OCI-M1 (cell line): ENCODE data around the gene ACSL3.

Experiments
- DNase-seq: peaks from one replicate; lab custom pipeline; 2025; lab: John Stamatoyannopoulos, UW

Gene ACSL3

GRCh38 chr2:222942561-222942960, 81.7 kb downstream of the ACSL3 start:
- DNase-seq: no peak

- DNase-seq: no peak
These were observed 82.1 kb downstream of the ACSL3 start for GRCh38 chr2:222942977-222943376.

- no peak for DNase-seq
These were observed 83.0 kb downstream of the ACSL3 start for GRCh38 chr2:222943820-222944219.

GRCh38 chr2:222944552-222944951, 83.7 kb downstream of the ACSL3 start:
- DNase-seq: no peak

GRCh38 chr2:222944971-222945740, 84.3 kb downstream of the ACSL3 start:
- DNase-seq: no peak

GRCh38 chr2:222945887-222946286, 85.1 kb downstream of the ACSL3 start:
- no peak for DNase-seq

- DNase-seq: no peak
These were observed 86.0 kb downstream of the ACSL3 start for GRCh38 chr2:222946700-222947287.

- no peak for DNase-seq
These were observed 88.2 kb downstream of the ACSL3 start for GRCh38 chr2:222949073-222949472.

GRCh38 chr2:222949690-222950323, 89.0 kb downstream of the ACSL3 start:
- DNase-seq: no peak

- no peak for DNase-seq
These were observed 89.9 kb downstream of the ACSL3 start for GRCh38 chr2:222950638-222951285.

- no peak for DNase-seq
These were observed 91.4 kb downstream of the ACSL3 start for GRCh38 chr2:222952204-222952603.

GRCh38 chr2:222955008-222955407, 94.2 kb downstream of the ACSL3 start:
- no peak for DNase-seq

- DNase-seq: no peak
These were observed 98.5 kb downstream of the ACSL3 start for GRCh38 chr2:222959358-222959757.

- no peak for DNase-seq
These were observed 99.3 kb downstream of the ACSL3 start for GRCh38 chr2:222960126-222960525.

GRCh38 chr2:222963641-222964040, 102.8 kb downstream of the ACSL3 start:
- no peak for DNase-seq

- DNase-seq: no peak
These were observed 103.7 kb downstream of the ACSL3 start for GRCh38 chr2:222964376-222965031.

GRCh38 chr2:222965555-222965954, 104.7 kb downstream of the ACSL3 start:
- no peak for DNase-seq

- no peak for DNase-seq
These were observed 107.8 kb downstream of the ACSL3 start for GRCh38 chr2:222968550-222969155.

- DNase-seq: peak; percentile 21
These were observed 108.7 kb downstream of the ACSL3 start for GRCh38 chr2:222969491-222969890.

- no peak for DNase-seq
These were observed 111.6 kb downstream of the ACSL3 start for GRCh38 chr2:222972420-222972819.

GRCh38 chr2:222973237-222973636, 112.4 kb downstream of the ACSL3 start:
- DNase-seq: no peak

- no peak for DNase-seq
These were observed 112.9 kb downstream of the ACSL3 start for GRCh38 chr2:222973733-222974132.
